Naive thymus-derived CD4-positive, alpha-beta T cell (primary cell): ENCODE measurements around the gene RNF208. TPM values are rescaled to one million over a fixed set of nuclear protein-coding genes. Genes with fewer than 3 reads are reported as not detected.
"Not testable (repeated sequence)": the region's sequence is repeated elsewhere in the genome, so short reads cannot be mapped to it uniquely, and the experiment has no call there.

Source experiments
- ATAC-seq: fragments of 150-1000 bp; cut with Tn5 transposase; 2 replicates; pipeline ENCODE4 v1.10.0; 2021; ENCODE audit warnings: mild to moderate bottlenecking, moderate library complexity
- CTCF ChIA-PET: fragments of 350-600 bp; sonication (Branson Sonifier 250); formaldehyde crosslinking; loops from one replicate; lab custom pipeline; 2021; ENCODE audit warnings: antibody characterized with exemption; lab: Charles Lee
- POLR2A ChIA-PET: fragments of 350-600 bp; sonication (Branson Sonifier 250); formaldehyde crosslinking; loops from one replicate; lab custom pipeline; 2021; ENCODE audit warnings: antibody characterized with exemption, inconsistent platforms; lab: Charles Lee
- DNase-seq, 9 donors: peaks; one replicate each; pipeline versions ENCODE4 v3.0.0 to v3.0.0-alpha.2; 2020 to 2022; ENCODE audit warnings: mixed read lengths in 1 of 9
- H3K27ac ChIP-seq: one replicate; pipeline ENCODE4 v1.7.0; 2013; ENCODE audit warnings: mild to moderate bottlenecking, low read depth, low read length, moderate library complexity
- H3K27me3 ChIP-seq, 2 donors: one replicate each; pipeline ENCODE4 v1.7.0; 2013; ENCODE audit warnings: low read length in 2 of 2, mild to moderate bottlenecking in 2 of 2, moderate library complexity in 2 of 2; ENCODE audit not compliant: control insufficient read depth in 2 of 2, insufficient read depth in 2 of 2
- H3K36me3 ChIP-seq, 3 experiments: 1 replicate in 2 of 3; 2 replicates in 1 of 3; pipeline ENCODE4 v1.7.0; 2013; ENCODE audit warnings: low read length in 3 of 3, mild to moderate bottlenecking in 3 of 3, moderate library complexity in 1 of 3; ENCODE audit not compliant: insufficient read depth in 3 of 3, control insufficient read depth in 2 of 3
- H3K4me1 ChIP-seq, 2 donors: one replicate each; pipeline ENCODE4 v1.7.0; 2013; ENCODE audit warnings: low read length in 2 of 2, mild to moderate bottlenecking in 2 of 2, moderate library complexity in 1 of 2; ENCODE audit not compliant: control insufficient read depth in 2 of 2, insufficient read depth in 2 of 2
- H3K4me3 ChIP-seq: 2 replicates; pipeline ENCODE4 v1.7.0; 2013; ENCODE audit warnings: mild to moderate bottlenecking, low read length
- H3K9me3 ChIP-seq, 3 experiments: 1 replicate in 2 of 3; 2 replicates in 1 of 3; pipeline ENCODE4 v1.7.0; 2013; ENCODE audit warnings: low read length in 3 of 3; ENCODE audit not compliant: control insufficient read depth in 2 of 3
- H3K27ac Mint-ChIP-seq, 9 donors: one replicate each; pipeline ENCODE4 v1.8.0; 2020 to 2022; ENCODE audit warnings: mixed read lengths in 9 of 9, mild to moderate bottlenecking in 8 of 9, moderate library complexity in 5 of 9, inconsistent platforms in 2 of 9
- H3K27me3 Mint-ChIP-seq, 5 donors: one replicate each; pipeline ENCODE4 v1.8.0; 2021 to 2022; ENCODE audit warnings: mixed read lengths in 5 of 5, mild to moderate bottlenecking in 1 of 5
- H3K36me3 Mint-ChIP-seq, 5 donors: one replicate each; pipeline ENCODE4 v1.8.0; 2020 to 2022; ENCODE audit warnings: mixed read lengths in 5 of 5, mild to moderate bottlenecking in 3 of 5, inconsistent platforms in 1 of 5
- H3K4me1 Mint-ChIP-seq, 7 donors: one replicate each; pipeline ENCODE4 v1.8.0; 2020 to 2022; ENCODE audit warnings: mixed read lengths in 7 of 7, mild to moderate bottlenecking in 3 of 7, inconsistent platforms in 1 of 7
- H3K4me3 Mint-ChIP-seq, 10 donors: one replicate each; pipeline ENCODE4 v1.8.0; 2020 to 2022; ENCODE audit warnings: mild to moderate bottlenecking in 10 of 10, mixed read lengths in 10 of 10, moderate library complexity in 6 of 10, inconsistent platforms in 2 of 10
- H3K9me3 Mint-ChIP-seq, 11 donors: one replicate each; pipeline ENCODE4 v1.8.0; 2020 to 2022; ENCODE audit warnings: mixed read lengths in 11 of 11, mild to moderate bottlenecking in 4 of 11, inconsistent platforms in 1 of 11, moderate library complexity in 1 of 11
- intact Hi-C, 2 donors: fragments of 100-400 bp; cut with micrococcal nuclease; formaldehyde crosslinking; loops; one replicate each; pipeline ENCODE4 v1.15.1; 2023
- polyA plus RNA-seq, 2 donors: library from polyadenylated mRNA; unstranded; fragments of 300-500 nt; fragmentation: Illumina TruSeq; gene quantifications; one replicate each; pipeline ENCODE4 v1.2.3, GENCODE V29; 2021
- total RNA-seq, 6 experiments: library from RNA in 5 of 6; stranded (reverse) in 5 of 6; gene quantifications; 1 replicate in 5 of 6; 2 replicates in 1 of 6; pipeline ENCODE4 v1.2.3 and lab custom pipeline; 2021 to 2026

Gene RNF208
- total and polyA plus RNA-seq, 7 experiments from 2014 or later = 0.85 to 4.3 (median 1.2) TPM; not detected in 2

- CTCF ChIA-PET = no interaction called here
- no peaks in the 10 kb centered on the region for H3K27me3 ChIP-seq
- H3K36me3 ChIP-seq = peaks cover 0 to 60% (median 4%) of the 10 kb centered on the region in 3 experiments
- H3K4me1 ChIP-seq = no peaks in the 10 kb centered on the region
- H3K4me3 ChIP-seq = no peak overlapping the region
- DNase-seq = peak in 1 of 9 donors; percentile 3
- no peak overlapping the region for H3K27ac ChIP-seq
- no peak for ATAC-seq
- H3K4me3 Mint-ChIP-seq = no peak overlapping the region
- POLR2A ChIA-PET = no interaction called here
- H3K27me3 Mint-ChIP-seq = no peaks in the 10 kb centered on the region
- peaks cover 0 to 5% (median 0%) of the 10 kb centered on the region in 7 donors for H3K4me1 Mint-ChIP-seq
- H3K27ac Mint-ChIP-seq = no peak overlapping the region
- intact Hi-C loops = loop anchor here in 1 of 2 donors (1.0 kb wide), 1 partner anchor 27 kb away; no protein-coding TSS in a partner anchor
- no peaks in the 10 kb centered on the region for H3K9me3 Mint-ChIP-seq
- no peaks in the 10 kb centered on the region for H3K9me3 ChIP-seq
- peaks cover 0 to 23% (median 6%) of the 10 kb centered on the region in 5 donors for H3K36me3 Mint-ChIP-seq
These were observed 40.9 kb upstream of the RNF208 start for GRCh38 chr9:137262909-137263285.

DNA sequence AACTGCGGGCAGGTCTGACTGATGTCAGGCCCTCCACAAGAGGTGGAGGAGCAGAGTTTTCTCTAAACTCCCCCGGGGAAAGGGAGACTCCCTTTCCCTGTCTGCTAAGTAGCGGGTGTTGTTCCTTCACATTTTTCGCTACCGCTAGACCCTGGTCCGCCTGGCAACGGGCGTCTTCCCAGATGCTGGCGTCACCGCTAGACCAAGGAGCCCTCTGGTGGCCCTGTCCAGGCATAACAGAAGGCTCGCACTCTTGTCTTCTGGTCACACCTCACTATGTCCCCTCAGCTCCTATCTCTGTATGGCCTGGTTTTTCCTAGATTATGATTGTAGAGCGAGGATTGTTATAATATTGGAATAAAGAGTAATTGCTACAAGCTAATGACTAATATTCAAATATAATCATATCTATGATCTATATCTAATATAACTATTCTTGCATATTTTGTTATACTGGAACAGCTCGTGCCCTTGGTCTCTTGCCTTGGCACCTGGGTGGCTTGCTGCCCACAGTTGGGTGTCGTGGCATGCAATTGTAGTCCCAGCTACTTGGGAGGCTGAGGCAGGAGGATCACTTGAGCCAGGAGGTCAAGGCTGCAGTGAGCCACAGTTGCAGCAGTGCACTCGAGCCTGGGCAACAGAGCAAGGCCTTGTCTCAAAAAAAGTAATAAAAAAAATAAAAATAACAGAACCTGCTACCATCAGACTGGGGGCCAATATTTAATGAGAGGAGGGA, 40.3 kb upstream of the RNF208 start:
- DNase-seq = peak in 1 of 9 donors; percentile 3
- H3K9me3 ChIP-seq, ATAC-seq, H3K27me3 ChIP-seq, H3K4me1 ChIP-seq, H3K27ac Mint-ChIP-seq, POLR2A ChIA-PET, H3K27ac ChIP-seq, H3K27me3 Mint-ChIP-seq, H3K9me3 Mint-ChIP-seq, H3K4me1 Mint-ChIP-seq, H3K4me3 ChIP-seq, H3K4me3 Mint-ChIP-seq: not testable (repeated sequence)
- peaks cover 0 to 58% (median 4%) of the 10 kb centered on the region in 3 experiments for H3K36me3 ChIP-seq
- intact Hi-C loops = loop anchor here in 1 of 2 donors (1.0 kb wide), 1 partner anchor 26 kb away; no protein-coding TSS in a partner anchor
- CTCF ChIA-PET = interaction anchor here (1.4 kb wide), 1 partner anchor 26 kb away, joined by 3 read pairs; no protein-coding TSS in a partner anchor
- peaks cover 0 to 19% (median 6%) of the 10 kb centered on the region in 5 donors for H3K36me3 Mint-ChIP-seq

DNA sequence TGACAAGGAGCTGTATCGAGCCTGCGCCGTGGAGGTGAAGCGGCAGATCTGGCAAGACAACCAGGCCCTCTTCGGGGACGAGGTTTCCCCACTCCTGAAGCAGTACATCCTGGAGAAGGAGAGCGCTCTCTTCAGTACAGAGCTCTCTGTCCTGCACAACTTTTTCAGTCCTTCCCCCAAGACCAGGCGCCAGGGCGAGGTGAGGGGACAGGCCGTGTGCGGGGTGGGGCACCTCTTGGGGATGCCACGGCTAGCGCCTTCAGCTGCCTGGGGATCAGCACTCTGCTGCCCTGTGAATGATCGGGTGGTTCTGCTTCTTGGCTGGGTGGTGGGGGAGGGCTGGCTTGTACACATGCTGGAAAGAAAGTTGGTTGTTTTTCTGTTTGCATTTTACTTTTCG, 34.8 kb upstream of the RNF208 start:
- Mint-ChIP-seq H3K4me1 (peaks cover 0 to 22% (median 17%) of the 10 kb centered on the region in 7 donors), H3K4me3 (peak overlapping the region in 9 of 10 donors; percentile 42 to 94 (median 88)), H3K27me3 (no peaks in the 10 kb centered on the region), H3K27ac (no peak overlapping the region), H3K9me3 (peaks cover 0 to 1% (median 0%) of the 10 kb centered on the region in 11 donors), H3K36me3 (peaks cover 0 to 12% (median 4%) of the 10 kb centered on the region in 5 donors)
- ChIA-PET POLR2A (interaction anchor here (1.1 to 9.5 kb wide), 7 partner anchors 9 to 128 kb away, joined by 3 to 168 read pairs (median 4); partner anchors contain the start of genes TPRN and TUBB4B), CTCF (interaction anchor here (1.2 to 1.4 kb wide), 2 partner anchors 17 to 20 kb away, joined by 4 to 6 read pairs; no protein-coding TSS in a partner anchor)
- Histone ChIP-seq H3K4me1 (peaks cover 11% of the 10 kb centered on the region in 2 donors), H3K36me3 (peaks cover 0 to 31% (median 0%) of the 10 kb centered on the region in 3 experiments), H3K27ac (no peak overlapping the region), H3K9me3 (no peaks in the 10 kb centered on the region), H3K27me3 (no peaks in the 10 kb centered on the region), H3K4me3 (no peak overlapping the region)
- ATAC-seq = no peak
- DNase-seq = no peak
- intact Hi-C loops = no loop called here

- Histone ChIP-seq H3K27me3 (no peaks in the 10 kb centered on the region), H3K4me3 (peak overlapping the region; percentile 91), H3K9me3 (no peaks in the 10 kb centered on the region), H3K27ac (no peak overlapping the region), H3K36me3 (peaks cover 0 to 31% (median 0%) of the 10 kb centered on the region in 3 experiments), H3K4me1 (peaks cover 11% of the 10 kb centered on the region in 2 donors)
- ChIA-PET POLR2A (interaction anchor here (0.7 to 9.5 kb wide), 10 partner anchors 9 to 275 kb away, joined by 3 to 168 read pairs (median 4); partner anchors contain the start of genes MAN1B1, TPRN and TUBB4B), CTCF (interaction anchor here (0.6 to 1.4 kb wide), 4 partner anchors 15 to 449 kb away, joined by 3 to 6 read pairs (median 4); partner anchors contain the start of genes RABL6 and TUBB4B)
- Mint-ChIP-seq H3K27me3 (no peaks in the 10 kb centered on the region), H3K36me3 (peaks cover 0 to 8% (median 0%) of the 10 kb centered on the region in 5 donors), H3K4me1 (peaks cover 0 to 22% (median 17%) of the 10 kb centered on the region in 7 donors), H3K27ac (peak overlapping the region in 2 of 9 donors; percentile 51 to 60), H3K9me3 (peaks cover 0 to 1% (median 0%) of the 10 kb centered on the region in 11 donors), H3K4me3 (peak overlapping the region; percentile 79 to 94 (median 88))
- ATAC-seq (no peak), DNase-seq (no peak)
- intact Hi-C loops = no loop called here
These were observed 34.3 kb upstream of the RNF208 start for GRCh38 chr9:137256362-137256761.

GRCh38 chr9:137255448-137256114, 33.5 kb upstream of the RNF208 start:
- H3K36me3 ChIP-seq = peaks cover 0 to 31% (median 0%) of the 10 kb centered on the region in 3 experiments
- no peaks in the 10 kb centered on the region for H3K27me3 ChIP-seq
- POLR2A ChIA-PET = interaction anchor here (0.7 to 9.5 kb wide), 13 partner anchors 10 to 847 kb away, joined by 3 to 168 read pairs (median 4); partner anchors contain the start of genes ANAPC2, EXD3, MAN1B1 and NOXA1
- ATAC-seq (no peak), DNase-seq (peak in 1 of 9 donors; percentile 24)
- peak overlapping the region; percentile 91 for H3K4me3 ChIP-seq
- CTCF ChIA-PET = interaction anchor here (0.8 to 2.6 kb wide), 3 partner anchors 15 to 19 kb away, joined by 4 to 9 read pairs (median 6); partner anchors contain the start of gene TUBB4B
- intact Hi-C loops = loop anchor here (1.0 to 2.0 kb wide), 7 partner anchors 14 to 311 kb away; partner anchors contain the start of genes TUBB4B (in 2 of the 2), ANAPC2 (in 1 of the 2), FBXW5 (in 1 of the 2) and NDOR1 (in 1 of the 2)
- peaks cover 0 to 22% (median 17%) of the 10 kb centered on the region in 7 donors for H3K4me1 Mint-ChIP-seq
- H3K4me1 ChIP-seq = peaks cover 11% of the 10 kb centered on the region in 2 donors
- H3K9me3 ChIP-seq = no peaks in the 10 kb centered on the region
- H3K27ac ChIP-seq = peak overlapping the region; percentile 70
- H3K9me3 Mint-ChIP-seq = peaks cover 0 to 1% (median 0%) of the 10 kb centered on the region in 11 donors
- peak overlapping the region; percentile 79 to 94 (median 88) for H3K4me3 Mint-ChIP-seq
- no peaks in the 10 kb centered on the region for H3K27me3 Mint-ChIP-seq
- H3K27ac Mint-ChIP-seq = peak overlapping the region in 5 of 9 donors; percentile 65 to 91 (median 79)
- H3K36me3 Mint-ChIP-seq = peaks cover 0 to 8% (median 0%) of the 10 kb centered on the region in 5 donors
